ENCODE results near the gene ISL2. TPM values are rescaled to one million over a fixed set of nuclear protein-coding genes. Genes with fewer than 3 reads are reported as not detected.
A peak's percentile ranks its signal among the peaks of the same experiment; 100 is the strongest.

Gene ISL2
- total RNA-seq, 1 experiment from 2014 or later: 0.15 TPM

DNA sequence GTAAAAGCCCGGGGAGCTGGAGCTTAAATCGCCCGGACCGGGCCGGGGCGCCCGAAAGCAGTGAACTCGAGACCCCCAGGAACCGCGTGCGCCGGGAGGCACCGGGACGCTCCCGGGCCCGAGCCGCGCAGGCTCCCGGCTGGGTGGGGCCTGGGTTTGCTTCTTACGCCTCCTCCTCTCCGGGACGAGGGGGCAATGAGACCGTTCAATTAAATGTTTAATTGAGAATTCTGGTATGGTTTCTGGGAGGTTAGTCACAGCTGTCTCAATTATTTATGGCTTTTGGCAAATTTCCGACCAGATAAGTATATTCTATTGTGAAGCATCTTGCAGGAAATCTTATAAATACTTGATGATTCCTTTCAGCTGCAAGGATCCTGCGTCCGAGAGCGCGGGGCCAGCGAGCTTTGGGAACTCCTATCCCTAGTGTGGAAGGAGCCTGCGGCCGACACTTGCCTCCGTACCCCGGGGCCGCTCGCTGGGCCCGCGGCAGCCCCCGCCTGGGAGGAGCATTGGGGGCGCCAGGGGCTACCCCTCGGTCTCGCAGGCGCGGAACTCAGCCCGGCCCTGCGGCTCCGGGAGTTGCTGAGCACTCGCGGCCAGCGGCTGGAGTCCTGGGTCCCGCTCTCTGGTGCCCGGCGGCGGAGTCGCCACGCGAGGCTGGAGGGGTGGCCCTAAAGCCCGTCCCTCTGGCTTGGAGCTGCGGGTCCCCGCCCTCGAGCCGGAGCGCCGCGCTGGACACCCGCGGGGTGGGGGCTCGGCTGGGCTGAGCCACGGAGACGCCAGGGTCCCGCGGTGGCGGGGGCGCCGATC is 10.3 kb downstream of the ISL2 start:
- no peak overlapping the region for H4K91ac ChIP-seq (ENCODE audit: insufficient read length, low read depth, low read length)
- H2BK20ac ChIP-seq (ENCODE audit: low read depth, low read length, poor library complexity, severe bottlenecking): no peak overlapping the region
- no peak overlapping the region for H2AK5ac ChIP-seq (ENCODE audit: insufficient read length, low read length)
- Mint-ChIP-seq H3K36me3 (ENCODE audit: insufficient read depth in 1 of 3, low read depth in 3 of 3) (0 out of 7 replicates have a peak, but pooled peaks cover 0 to 2% (median 0%) of the 10 kb centered on the region in 3 experiments), H3K27me3 (ENCODE audit: low read depth) (peaks cover 92% of the 10 kb centered on the region), H3K4me1 (peaks cover 13 to 21% of the 10 kb centered on the region in 2 experiments), H3K9me3 (peaks cover 3 to 4% of the 10 kb centered on the region in 2 experiments; a peak in 3 of 5 replicates), H3K27ac (no peak overlapping the region), H3K4me3 (peak overlapping the region; percentile 56 to 84)
- H2BK120ac ChIP-seq (ENCODE audit: low read depth, low read length, poor library complexity, severe bottlenecking): no peak overlapping the region
- H2AFZ ChIP-seq (ENCODE audit: low read length): no peak overlapping the region
- no peak overlapping the region for H3K9ac ChIP-seq (ENCODE audit: extremely low read depth, insufficient read length, low read length)
- no CpG with 5 or more reads among the region's 74 CpGs for WGBS (ENCODE audit: extremely low coverage, insufficient read length, low lambda C conversion rate)
- no peaks in the 10 kb centered on the region for H3K9me3 ChIP-seq (ENCODE audit: control insufficient read depth, low read depth, low read length)
- no peaks in the 10 kb centered on the region for H3K4me1 ChIP-seq (ENCODE audit: insufficient read depth, low read length)
- H4K5ac ChIP-seq (ENCODE audit: insufficient read length, low read depth, low read length): no peak overlapping the region
- H3K23me2 ChIP-seq (ENCODE audit: insufficient read length, low read depth, low read length, poor library complexity, severe bottlenecking): peaks cover 13% of the 10 kb centered on the region
- H3K4me2 ChIP-seq (ENCODE audit: insufficient read depth, insufficient read length, low read length): peak overlapping the region; percentile 15
- H3K23ac ChIP-seq (ENCODE audit: insufficient read length, low read depth, low read length): no peak overlapping the region
- no peak overlapping the region for H3K27ac ChIP-seq (ENCODE audit: insufficient read length, low read depth, low read length)
- H4K20me1 ChIP-seq (ENCODE audit: control insufficient read depth, insufficient read depth, insufficient read length): no peaks in the 10 kb centered on the region
- H3K79me2 ChIP-seq (ENCODE audit: insufficient read depth, low read length): no peaks in the 10 kb centered on the region
- no peak overlapping the region for H4K8ac ChIP-seq (replicated peaks; ENCODE audit: insufficient read length, low read depth, low read length)
- no peak overlapping the region for H3K56ac ChIP-seq (ENCODE audit: insufficient read length, low read depth, low read length)
- H3K14ac ChIP-seq (ENCODE audit: insufficient read depth, low read length): no peak overlapping the region
- no peak overlapping the region for H2BK15ac ChIP-seq (ENCODE audit: low read depth, low read length)
- H3K4ac ChIP-seq (ENCODE audit: low read depth, low read length): no peak overlapping the region
- no peak overlapping the region for H3K18ac ChIP-seq (ENCODE audit: insufficient read length, low read depth, low read length)
- no peaks in the 10 kb centered on the region for H3K79me1 ChIP-seq (ENCODE audit: insufficient read depth, low read depth, low read length, poor library complexity, severe bottlenecking)
- peaks cover 47% of the 10 kb centered on the region for H3K27me3 ChIP-seq (ENCODE audit: insufficient read depth, low read length)
- no peak overlapping the region for H2BK5ac ChIP-seq (ENCODE audit: insufficient read length, low read length)
- TF ChIP-seq, protein P1, sequence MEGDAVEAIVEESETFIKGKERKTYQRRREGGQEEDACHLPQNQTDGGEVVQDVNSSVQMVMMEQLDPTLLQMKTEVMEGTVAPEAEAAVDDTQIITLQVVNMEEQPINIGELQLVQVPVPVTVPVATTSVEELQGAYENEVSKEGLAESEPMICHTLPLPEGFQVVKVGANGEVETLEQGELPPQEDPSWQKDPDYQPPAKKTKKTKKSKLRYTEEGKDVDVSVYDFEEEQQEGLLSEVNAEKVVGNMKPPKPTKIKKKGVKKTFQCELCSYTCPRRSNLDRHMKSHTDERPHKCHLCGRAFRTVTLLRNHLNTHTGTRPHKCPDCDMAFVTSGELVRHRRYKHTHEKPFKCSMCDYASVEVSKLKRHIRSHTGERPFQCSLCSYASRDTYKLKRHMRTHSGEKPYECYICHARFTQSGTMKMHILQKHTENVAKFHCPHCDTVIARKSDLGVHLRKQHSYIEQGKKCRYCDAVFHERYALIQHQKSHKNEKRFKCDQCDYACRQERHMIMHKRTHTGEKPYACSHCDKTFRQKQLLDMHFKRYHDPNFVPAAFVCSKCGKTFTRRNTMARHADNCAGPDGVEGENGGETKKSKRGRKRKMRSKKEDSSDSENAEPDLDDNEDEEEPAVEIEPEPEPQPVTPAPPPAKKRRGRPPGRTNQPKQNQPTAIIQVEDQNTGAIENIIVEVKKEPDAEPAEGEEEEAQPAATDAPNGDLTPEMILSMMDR (conservative IDR thresholded peaks at IDR 0.05): no peak
- peak; percentile 47 for DNase-seq
- no peak overlapping the region for H3T11ph ChIP-seq (ENCODE audit: low read length)
- no peak overlapping the region for H2BK12ac ChIP-seq (ENCODE audit: insufficient read length, low read depth, low read length)

All from H9 (cell line).